Ascending aorta (tissue), 2 donors: ENCODE results near the gene MLH3. TPM values are rescaled to one million over a fixed set of nuclear protein-coding genes. Genes with fewer than 3 reads are reported as not detected.
A peak's percentile ranks its signal among the peaks of the same experiment; 100 is the strongest.

Experiments used
- DNase-seq, 2 donors: peaks; one replicate each; pipeline ENCODE4 v3.0.0-alpha.2; 2019; ENCODE audit warnings: low spot score in 2 of 2
- H3K27ac ChIP-seq, 2 donors: fragments of 200-600 bp; sonication (generic); one replicate each; pipeline ENCODE4 v1.5.1; 2016 to 2017; ENCODE audit warnings: mild to moderate bottlenecking in 1 of 2
- H3K27me3 ChIP-seq: fragments of 200-600 bp; sonication (generic); one replicate; pipeline ENCODE4 v1.5.1; 2017
- H3K36me3 ChIP-seq, 2 donors: fragments of 200-600 bp; sonication (generic); one replicate each; pipeline ENCODE4 v1.5.1; 2016
- H3K4me1 ChIP-seq, 2 donors: fragments of 200-600 bp; sonication (generic); one replicate each; pipeline ENCODE4 v1.5.1; 2016 to 2017; ENCODE audit warnings: mild to moderate bottlenecking in 1 of 2
- H3K4me3 ChIP-seq, 2 donors: fragments of 200-600 bp; sonication (generic); one replicate each; pipeline ENCODE4 v1.5.1; 2016 to 2017; ENCODE audit warnings: mild to moderate bottlenecking in 1 of 2
- H3K9me3 ChIP-seq, 2 donors: fragments of 200-600 bp; sonication (generic); one replicate each; pipeline ENCODE4 v1.5.1; 2016
- intact Hi-C: fragments of 100-400 bp; cut with DNase I; formaldehyde crosslinking; loops from one replicate; pipeline ENCODE4 v1.15.1; 2023
- total RNA-seq: library from RNA; depleted of rRNA; stranded (reverse); fragments of >200 nt; gene quantifications from one replicate; pipeline ENCODE4 v1.1.0, GENCODE V29; 2016
- TF ChIP-seq, protein P1 (sequence below), 3 experiments: fragments of 200-600 bp in 2 of 3; fragments of 450-650 bp in 1 of 3; sonication (generic) in 2 of 3; IDR thresholded peaks; one replicate each; pipeline ENCODE4 v1.5.1; 2016 to 2019; ENCODE audit warnings: antibody characterized with exemption in 3 of 3, mild to moderate bottlenecking in 1 of 3, moderate library complexity in 1 of 3

The MLH3 gene
- total RNA-seq, 1 donor from 2014 or later: 23.9 TPM

- TF ChIP-seq, protein P1, sequence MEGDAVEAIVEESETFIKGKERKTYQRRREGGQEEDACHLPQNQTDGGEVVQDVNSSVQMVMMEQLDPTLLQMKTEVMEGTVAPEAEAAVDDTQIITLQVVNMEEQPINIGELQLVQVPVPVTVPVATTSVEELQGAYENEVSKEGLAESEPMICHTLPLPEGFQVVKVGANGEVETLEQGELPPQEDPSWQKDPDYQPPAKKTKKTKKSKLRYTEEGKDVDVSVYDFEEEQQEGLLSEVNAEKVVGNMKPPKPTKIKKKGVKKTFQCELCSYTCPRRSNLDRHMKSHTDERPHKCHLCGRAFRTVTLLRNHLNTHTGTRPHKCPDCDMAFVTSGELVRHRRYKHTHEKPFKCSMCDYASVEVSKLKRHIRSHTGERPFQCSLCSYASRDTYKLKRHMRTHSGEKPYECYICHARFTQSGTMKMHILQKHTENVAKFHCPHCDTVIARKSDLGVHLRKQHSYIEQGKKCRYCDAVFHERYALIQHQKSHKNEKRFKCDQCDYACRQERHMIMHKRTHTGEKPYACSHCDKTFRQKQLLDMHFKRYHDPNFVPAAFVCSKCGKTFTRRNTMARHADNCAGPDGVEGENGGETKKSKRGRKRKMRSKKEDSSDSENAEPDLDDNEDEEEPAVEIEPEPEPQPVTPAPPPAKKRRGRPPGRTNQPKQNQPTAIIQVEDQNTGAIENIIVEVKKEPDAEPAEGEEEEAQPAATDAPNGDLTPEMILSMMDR (IDR thresholded peaks at IDR 0.05): peak in 2 of 3 experiments; percentile 22 to 34
- Histone ChIP-seq H3K4me3 (no peak overlapping the region), H3K36me3 (no peaks in the 10 kb centered on the region), H3K9me3 (no peaks in the 10 kb centered on the region), H3K27me3 (no peaks in the 10 kb centered on the region), H3K27ac (peak overlapping the region; percentile 95), H3K4me1 (peaks cover 25 to 43% of the 10 kb centered on the region in 2 donors)
- intact Hi-C loops: loop anchor here (1.0 to 10.0 kb wide), 3 partner anchors 23 to 315 kb away; partner anchors contain the start of genes EIF2B2 and PGF
- DNase-seq: peak in 1 of 2 donors; percentile 78
Observed at GRCh38 chr14:74979442-74980397, 71.5 kb downstream of the MLH3 start.

DNA sequence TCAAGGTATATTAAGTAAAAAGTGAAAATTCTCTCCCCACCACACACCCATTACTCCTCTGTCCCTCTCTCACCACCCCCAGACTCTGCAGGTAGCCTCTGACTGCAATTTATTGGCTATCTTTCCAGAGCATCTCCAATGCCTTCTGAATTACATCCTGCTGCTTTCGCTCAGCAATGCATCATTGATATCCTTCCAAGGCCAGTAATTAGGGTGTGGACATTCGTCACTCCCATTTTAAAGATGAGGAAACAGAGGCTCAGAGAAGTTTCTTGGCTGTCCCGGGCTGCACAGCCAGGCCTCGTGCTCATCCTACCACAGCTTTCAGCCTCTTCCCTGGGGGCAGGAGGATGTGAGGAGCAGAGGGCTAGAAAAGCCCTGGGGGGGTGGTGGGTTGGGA lies 72.2 kb downstream of the MLH3 start:
- no peaks in the 10 kb centered on the region for H3K9me3 ChIP-seq
- H3K27me3 ChIP-seq: no peaks in the 10 kb centered on the region
- intact Hi-C loops: loop anchor here (1.0 kb wide), 2 partner anchors 23 to 24 kb away; partner anchors contain the start of genes EIF2B2 and PGF
- H3K4me1 ChIP-seq: peaks cover 20 to 39% of the 10 kb centered on the region in 2 donors
- H3K4me3 ChIP-seq: no peak overlapping the region
- peak overlapping the region; percentile 95 for H3K27ac ChIP-seq
- TF ChIP-seq, protein P1 (IDR thresholded peaks at IDR 0.05): no peak
- DNase-seq: no peak
- no peaks in the 10 kb centered on the region for H3K36me3 ChIP-seq

DNA sequence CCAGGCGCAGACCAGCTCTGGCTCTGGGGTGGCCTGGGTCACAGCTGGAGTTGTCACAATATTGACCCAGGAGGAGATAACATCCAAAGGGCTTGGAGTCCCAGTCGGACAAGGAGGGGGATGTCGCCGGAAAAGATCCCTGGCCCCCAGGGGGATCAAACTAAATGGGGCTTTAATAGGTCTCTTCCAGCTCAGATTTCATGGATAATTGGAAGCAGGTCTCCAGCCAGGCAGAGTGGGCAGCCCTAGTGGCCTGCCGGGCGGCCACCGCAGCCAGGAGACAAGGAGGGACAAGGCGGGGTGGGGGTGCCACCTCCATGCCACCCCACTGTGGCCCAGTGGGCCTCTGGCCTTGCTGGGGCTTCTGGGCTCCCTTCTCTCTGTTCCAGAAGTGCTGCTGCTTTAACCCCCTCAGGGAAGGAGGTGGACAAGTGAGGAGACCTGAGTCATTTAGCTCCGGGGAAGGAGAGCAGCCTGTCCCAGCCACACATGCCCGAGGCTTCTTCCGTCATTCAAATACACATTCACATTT lies 72.8 kb downstream of the MLH3 start:
- intact Hi-C loops: no loop called here

GRCh38 chr14:74977901-74978385 lies 73.3 kb downstream of the MLH3 start:
- intact Hi-C loops: no loop called here
- H3K36me3 ChIP-seq: no peaks in the 10 kb centered on the region
- no peaks in the 10 kb centered on the region for H3K9me3 ChIP-seq
- TF ChIP-seq, protein P1 (IDR thresholded peaks at IDR 0.05): no peak
- H3K27ac ChIP-seq: no peak overlapping the region
- no peak overlapping the region for H3K4me3 ChIP-seq
- peak in 1 of 2 donors; percentile 7 for DNase-seq
- H3K27me3 ChIP-seq: no peaks in the 10 kb centered on the region
- H3K4me1 ChIP-seq: peaks cover 20 to 37% of the 10 kb centered on the region in 2 donors

More for the DNA sequence above, 72.8 kb downstream of the MLH3 start:
- no peaks in the 10 kb centered on the region for H3K36me3 ChIP-seq
- peak overlapping the region in 1 of 2 donors; percentile 95 for H3K27ac ChIP-seq
- H3K4me3 ChIP-seq: no peak overlapping the region
- H3K27me3 ChIP-seq: no peaks in the 10 kb centered on the region
- H3K4me1 ChIP-seq: peaks cover 20 to 38% of the 10 kb centered on the region in 2 donors
- H3K9me3 ChIP-seq: no peaks in the 10 kb centered on the region
- TF ChIP-seq, protein P1 (IDR thresholded peaks at IDR 0.05): no peak
- DNase-seq: peak in 1 of 2 donors; percentile 46

- intact Hi-C loops: no loop called here
- Histone ChIP-seq H3K4me3 (no peak overlapping the region), H3K4me1 (peaks cover 18 to 34% of the 10 kb centered on the region in 2 donors), H3K36me3 (no peaks in the 10 kb centered on the region), H3K9me3 (no peaks in the 10 kb centered on the region), H3K27ac (no peak overlapping the region), H3K27me3 (no peaks in the 10 kb centered on the region)
- DNase-seq: peak in 1 of 2 donors; percentile 57
- TF ChIP-seq, protein P1 (IDR thresholded peaks at IDR 0.05): no peak
Observed at GRCh38 chr14:74977164-74977900, 73.9 kb downstream of the MLH3 start.
